Mucosa of descending colon (tissue), 3 donors: ENCODE measurements around the gene KIF6. TPM values are rescaled to one million over a fixed set of nuclear protein-coding genes. Genes with fewer than 3 reads are reported as not detected.

Experiments used
- ATAC-seq: fragments of 200-7000 bp; cut with Tn5 transposase; one replicate; pipeline ENCODE4 v1.9.1; 2020; ENCODE audit warnings: mild to moderate bottlenecking, moderate library complexity
- DNase-seq, 3 donors: peaks; one replicate each; pipeline ENCODE4 v3.0.0-alpha.2; 2020
- H3K36me3 ChIP-seq: fragments of 200-600 bp; one replicate; pipeline ENCODE4 v1.8.0; 2021; ENCODE audit warnings: low read depth, mild to moderate bottlenecking
- H3K4me1 ChIP-seq: fragments of 200-600 bp; one replicate; pipeline ENCODE4 v1.8.0; 2021; ENCODE audit warnings: low read depth, mild to moderate bottlenecking
- H3K4me3 ChIP-seq: fragments of 200-600 bp; one replicate; pipeline ENCODE4 v1.8.0; 2021; ENCODE audit warnings: mild to moderate bottlenecking
- H3K9me3 ChIP-seq: fragments of 200-600 bp; one replicate; pipeline ENCODE4 v1.8.0; 2021; ENCODE audit warnings: mild to moderate bottlenecking
- CTCF ChIP-seq: fragments of 200-600 bp; IDR thresholded peaks from one replicate; pipeline ENCODE4 v1.8.0; 2022; ENCODE audit warnings: antibody characterized with exemption, mild to moderate bottlenecking
- intact Hi-C, 2 donors: fragments of 100-400 bp; cut with DNase I in 1 of 2; cut with micrococcal nuclease in 1 of 2; formaldehyde crosslinking; loops; one replicate each; pipeline versions ENCODE4 v1.11.0 to v1.11.1; 2022; cut with DNase I, micrococcal nuclease
- total RNA-seq, 3 donors: library from RNA; stranded (reverse); fragmentation: NEBNext Ultra II Directional in 2 of 3; extraction: Animal tissue kit (Norgen Biotek cat#: 25700) in 2 of 3; gene quantifications; one replicate each; pipeline versions ENCODE4 v1.2.1 to v1.2.4, GENCODE V29; 2021 to 2023
- donor health status: DM: no; HTN: no; CAD: no; lungs with moderate emphysema.
- donor health status: DM: no; HTN: no; CAD: no.
- donor health status: DM: no; HTN: yes; CAD: no.

The KIF6 gene
- total RNA-seq, 3 donors from 2014 or later = 0.24 to 0.85 (median 0.52) TPM

- Histone ChIP-seq H3K9me3 (no peaks in the 10 kb centered on the region), H3K4me3 (no peak overlapping the region), H3K36me3 (no peaks in the 10 kb centered on the region), H3K4me1 (peaks cover 14% of the 10 kb centered on the region)
- intact Hi-C loops = no loop called here
- ATAC-seq (no peak), DNase-seq (no peak)
- no peak for TF ChIP-seq CTCF
Measured at GRCh38 chr6:39424831-39425230, 300.4 kb downstream of the KIF6 start.

GRCh38 chr6:39422238-39422637 lies 303.0 kb downstream of the KIF6 start:
- H3K9me3 ChIP-seq = no peaks in the 10 kb centered on the region
- intact Hi-C loops = no loop called here
- H3K4me3 ChIP-seq = no peak overlapping the region
- ATAC-seq (peak; percentile 43), DNase-seq (peak in 1 of 3 donors; percentile 24)
- peaks cover 14% of the 10 kb centered on the region for H3K4me1 ChIP-seq
- no peak for TF ChIP-seq CTCF
- no peaks in the 10 kb centered on the region for H3K36me3 ChIP-seq

- peaks cover 14% of the 10 kb centered on the region for H3K4me1 ChIP-seq
- ATAC-seq = no peak
Measured at GRCh38 chr6:39421383-39422225, 303.6 kb downstream of the KIF6 start.

GRCh38 chr6:39420300-39421265 lies 304.6 kb downstream of the KIF6 start:
- Histone ChIP-seq H3K36me3 (no peaks in the 10 kb centered on the region), H3K4me1 (peaks cover 14% of the 10 kb centered on the region), H3K4me3 (no peak overlapping the region), H3K9me3 (no peaks in the 10 kb centered on the region)
- intact Hi-C loops = no loop called here
- peak in 1 of 3 donors; percentile 80 for DNase-seq
- peak; percentile 78 for ATAC-seq
- TF ChIP-seq CTCF = no peak

More at GRCh38 chr6:39421383-39422225, 303.6 kb downstream of the KIF6 start:
- no peak for TF ChIP-seq CTCF
- no peak for DNase-seq
- no peaks in the 10 kb centered on the region for H3K36me3 ChIP-seq
- no peak overlapping the region for H3K4me3 ChIP-seq
- intact Hi-C loops = no loop called here
- no peaks in the 10 kb centered on the region for H3K9me3 ChIP-seq

GRCh38 chr6:39419607-39420006 lies 305.6 kb downstream of the KIF6 start:
- Histone ChIP-seq H3K36me3 (no peaks in the 10 kb centered on the region), H3K4me3 (no peak overlapping the region), H3K4me1 (peaks cover 14% of the 10 kb centered on the region), H3K9me3 (no peaks in the 10 kb centered on the region)
- intact Hi-C loops = no loop called here
- TF ChIP-seq CTCF = no peak
- DNase-seq (no peak), ATAC-seq (no peak)
